Fibroblast of lung (primary cell): Measurements from ENCODE around the gene JAZF1. TPM values are rescaled to one million over a fixed set of nuclear protein-coding genes. Genes with fewer than 3 reads are reported as not detected.
A peak's percentile ranks its signal among the peaks of the same experiment; 100 is the strongest.

Source experiments
- DNase-seq, 2 donors: peaks; one replicate each; pipeline versions ENCODE4 v3.0.0 to v3.0.0-alpha.2; 2010; ENCODE audit warnings: low read depth in 2 of 2
- H2AFZ ChIP-seq: 2 replicates; pipeline ENCODE4 v1.5.1; 2012; ENCODE audit warnings: low read length, control low read depth, inconsistent platforms
- H3K27ac ChIP-seq: 2 replicates; pipeline ENCODE4 v1.5.1; 2011; ENCODE audit warnings: low read length, control low read depth; ENCODE audit not compliant: insufficient read depth
- H3K27me3 ChIP-seq: 2 replicates; pipeline ENCODE4 v1.5.1; 2011; ENCODE audit warnings: mild to moderate bottlenecking, low read length; ENCODE audit not compliant: control insufficient read depth, insufficient read depth
- H3K36me3 ChIP-seq: 2 replicates; pipeline ENCODE4 v1.5.1; 2011; ENCODE audit warnings: low read length; ENCODE audit not compliant: control insufficient read depth, insufficient read depth
- H3K4me1 ChIP-seq: 2 replicates; pipeline ENCODE4 v1.5.1; 2011; ENCODE audit warnings: low read length; ENCODE audit not compliant: control insufficient read depth, insufficient read depth; ENCODE audit errors: extremely low read depth
- H3K4me2 ChIP-seq: 2 replicates; pipeline ENCODE4 v1.5.1; 2011; ENCODE audit warnings: low read length, control low read depth; ENCODE audit not compliant: insufficient read depth; ENCODE audit errors: extremely low read depth
- H3K4me3 ChIP-seq, 4 experiments: fragments of 200-600 bp in 1 of 4; sonication (generic) in 1 of 4; replicated peaks in 1 of 4; 2 replicates each; pipeline ENCODE4 v1.5.1; 2011 to 2016; ENCODE audit warnings: low read length in 4 of 4, low read depth in 3 of 4, mild to moderate bottlenecking in 3 of 4, control low read depth in 2 of 4, inconsistent platforms in 1 of 4, mixed read lengths in 1 of 4; ENCODE audit not compliant: insufficient read depth in 1 of 4; ENCODE audit errors: control extremely low read depth in 1 of 4
- H3K79me2 ChIP-seq: 2 replicates; pipeline ENCODE4 v1.5.1; 2012; ENCODE audit warnings: mild to moderate bottlenecking, low read length, inconsistent platforms; ENCODE audit not compliant: control insufficient read depth, insufficient read depth
- H3K9ac ChIP-seq: 2 replicates; pipeline ENCODE4 v1.5.1; 2011; ENCODE audit warnings: mild to moderate bottlenecking, low read length, control low read depth; ENCODE audit not compliant: insufficient read depth
- H3K9me3 ChIP-seq: 2 replicates; pipeline ENCODE4 v1.5.1; 2012; ENCODE audit warnings: low read depth, low read length; ENCODE audit not compliant: control insufficient read depth, insufficient read depth
- H4K20me1 ChIP-seq: 2 replicates; pipeline ENCODE4 v1.5.1; 2011; ENCODE audit warnings: low read length; ENCODE audit not compliant: control insufficient read depth, insufficient read depth; ENCODE audit errors: extremely low read depth
- EZH2 ChIP-seq: IDR thresholded peaks from 2 replicates; pipeline ENCODE4 v1.5.1; 2012; ENCODE audit warnings: low read length, control low read depth, mild to moderate bottlenecking; ENCODE audit errors: missing control alignments
- polyA plus RNA-seq, 2 donors: library from polyadenylated mRNA; depleted of rRNA in 1 of 2; stranded (reverse) in 1 of 2; unstranded in 1 of 2; fragments of >200 nt; gene quantifications; 2 replicates each; pipeline ENCODE4 v1.2.1, GENCODE V29; 2011 to 2012; ENCODE audit warnings: missing spikeins in 1 of 2
- total RNA-seq: library from RNA; depleted of rRNA; stranded (reverse); fragments of >200 nt; gene quantifications from 2 replicates; pipeline ENCODE4 v1.2.1, GENCODE V29; 2014
- TF ChIP-seq, protein P1 (sequence below), 2 donors: IDR thresholded peaks in 1 of 2; conservative IDR thresholded peaks in 1 of 2; 1 replicate in 1 of 2; 2 replicates in 1 of 2; pipeline ENCODE4 v1.5.1; 2011 to 2012; ENCODE audit warnings: low read length in 2 of 2, control low read depth in 1 of 2, inconsistent platforms in 1 of 2, low read depth in 1 of 2, mild to moderate bottlenecking in 1 of 2

JAZF1 gene
- total and polyA plus RNA-seq, 2 donors (not counting 1 experiment from before 2014, with no cell fraction given) = 9.1 to 9.3 TPM

DNA sequence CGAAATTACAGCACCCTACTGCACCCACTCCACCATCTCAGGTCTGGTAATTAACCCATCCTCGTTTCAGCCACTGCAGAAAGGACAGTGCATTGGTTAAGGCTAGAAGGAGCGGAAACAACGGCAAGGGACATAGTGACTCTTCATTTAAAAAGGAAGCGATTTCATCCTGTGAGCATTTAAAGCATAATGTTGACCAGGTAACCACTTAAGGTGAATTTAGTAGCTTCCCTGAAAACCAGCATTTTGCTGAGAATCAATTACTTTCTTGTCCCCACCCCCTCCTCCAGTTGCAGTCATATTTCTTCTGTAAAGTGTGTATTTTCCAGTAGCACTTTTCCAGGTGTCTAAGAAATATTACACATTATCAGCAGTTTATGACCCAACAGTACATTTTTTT is 821 bp upstream of the JAZF1 start:
- peak overlapping the region in 1 of 4 experiments; percentile 62 for H3K4me3 ChIP-seq
- no peak overlapping the region for H3K4me2 ChIP-seq
- no peak for TF ChIP-seq EZH2
- TF ChIP-seq, protein P1, sequence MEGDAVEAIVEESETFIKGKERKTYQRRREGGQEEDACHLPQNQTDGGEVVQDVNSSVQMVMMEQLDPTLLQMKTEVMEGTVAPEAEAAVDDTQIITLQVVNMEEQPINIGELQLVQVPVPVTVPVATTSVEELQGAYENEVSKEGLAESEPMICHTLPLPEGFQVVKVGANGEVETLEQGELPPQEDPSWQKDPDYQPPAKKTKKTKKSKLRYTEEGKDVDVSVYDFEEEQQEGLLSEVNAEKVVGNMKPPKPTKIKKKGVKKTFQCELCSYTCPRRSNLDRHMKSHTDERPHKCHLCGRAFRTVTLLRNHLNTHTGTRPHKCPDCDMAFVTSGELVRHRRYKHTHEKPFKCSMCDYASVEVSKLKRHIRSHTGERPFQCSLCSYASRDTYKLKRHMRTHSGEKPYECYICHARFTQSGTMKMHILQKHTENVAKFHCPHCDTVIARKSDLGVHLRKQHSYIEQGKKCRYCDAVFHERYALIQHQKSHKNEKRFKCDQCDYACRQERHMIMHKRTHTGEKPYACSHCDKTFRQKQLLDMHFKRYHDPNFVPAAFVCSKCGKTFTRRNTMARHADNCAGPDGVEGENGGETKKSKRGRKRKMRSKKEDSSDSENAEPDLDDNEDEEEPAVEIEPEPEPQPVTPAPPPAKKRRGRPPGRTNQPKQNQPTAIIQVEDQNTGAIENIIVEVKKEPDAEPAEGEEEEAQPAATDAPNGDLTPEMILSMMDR (conservative IDR thresholded peaks at IDR 0.05 in 1 of 2, IDR thresholded peaks at IDR 0.05 in 1 of 2; ENCODE audit: low read depth in 1 of 2, low read length in 2 of 2) = no peak
- H4K20me1 ChIP-seq = no peaks in the 10 kb centered on the region
- H3K9ac ChIP-seq = no peak overlapping the region
- H3K27ac ChIP-seq = no peak overlapping the region
- peaks cover 10% of the 10 kb centered on the region for H3K79me2 ChIP-seq
- H3K36me3 ChIP-seq = no peaks in the 10 kb centered on the region
- H3K4me1 ChIP-seq = peaks cover 4% of the 10 kb centered on the region
- H3K9me3 ChIP-seq = no peaks in the 10 kb centered on the region
- no peak overlapping the region for H2AFZ ChIP-seq
- no peak for DNase-seq
- H3K27me3 ChIP-seq = no peaks in the 10 kb centered on the region

DNA sequence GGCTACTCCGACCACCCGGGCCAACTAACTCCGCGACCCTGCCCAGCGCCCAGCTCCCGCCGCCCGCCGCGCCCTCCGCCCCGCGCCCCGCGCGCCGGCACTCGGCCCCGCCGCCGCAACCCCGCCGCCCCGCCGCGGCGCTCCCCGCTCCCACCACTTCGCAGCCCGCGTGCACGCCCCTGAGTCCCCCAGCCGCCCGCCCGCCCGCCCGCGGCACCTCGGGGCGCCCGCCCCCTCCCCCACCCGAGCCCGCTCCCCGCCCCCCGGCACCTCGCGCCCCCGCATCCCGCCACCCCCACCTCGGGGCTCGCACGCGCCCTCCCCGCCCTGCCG is 598 bp downstream of the JAZF1 start:
- H2AFZ ChIP-seq = no peak overlapping the region

DNA sequence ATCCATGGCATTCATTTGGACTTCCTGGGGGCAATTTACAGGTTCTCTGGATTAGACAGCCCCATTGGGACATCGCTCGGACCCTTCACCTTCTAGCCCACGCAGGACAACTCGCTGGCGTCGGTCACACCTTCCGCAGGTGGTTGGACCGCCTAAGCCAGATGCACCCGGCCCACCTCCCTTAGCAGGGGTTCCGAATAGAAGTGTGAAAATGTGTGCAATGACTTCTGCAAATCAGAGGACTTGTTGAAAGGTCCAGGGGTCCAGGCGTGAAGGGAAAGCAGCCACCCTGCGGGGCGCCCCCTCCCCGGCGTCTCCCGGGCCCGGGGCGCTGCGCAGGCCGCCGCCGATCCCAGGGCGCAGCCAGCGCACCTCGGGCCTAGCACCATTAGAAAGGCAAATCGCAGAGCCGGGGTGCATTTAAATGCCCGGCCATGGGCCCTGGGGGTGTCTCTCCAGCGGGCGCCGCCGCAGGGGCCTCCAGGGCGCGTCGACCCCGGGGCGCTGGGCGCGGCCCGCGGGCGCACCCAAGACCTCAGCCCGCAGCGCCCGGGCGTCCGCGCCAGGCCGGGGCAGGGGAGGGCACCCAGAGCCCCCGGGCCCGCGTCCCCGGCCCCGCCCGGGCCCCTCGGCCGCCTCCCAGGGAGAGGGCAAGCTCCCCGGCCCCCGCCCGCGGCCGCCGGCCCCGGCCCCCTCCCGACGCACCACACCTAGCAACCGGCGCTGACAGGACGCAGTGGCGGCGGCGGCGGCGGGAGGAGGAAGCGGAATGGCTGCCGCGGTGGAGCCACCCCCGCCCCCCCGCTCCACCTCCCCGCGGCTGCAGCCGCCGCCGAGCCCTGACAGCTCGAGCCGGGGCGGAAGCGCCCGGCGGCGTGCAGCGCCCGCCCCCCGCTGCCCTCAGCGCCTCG is 1.2 kb downstream of the JAZF1 start:
- DNase-seq = peak; percentile 42 to 58

More for the DNA sequence above, 598 bp downstream of the JAZF1 start:
- no peak overlapping the region for H3K9ac ChIP-seq
- H3K9me3 ChIP-seq = no peaks in the 10 kb centered on the region
- no peaks in the 10 kb centered on the region for H3K36me3 ChIP-seq
- H3K4me2 ChIP-seq = no peak overlapping the region
- no peaks in the 10 kb centered on the region for H4K20me1 ChIP-seq
- no peak for TF ChIP-seq EZH2
- TF ChIP-seq, protein P1 (conservative IDR thresholded peaks at IDR 0.05 in 1 of 2, IDR thresholded peaks at IDR 0.05 in 1 of 2; ENCODE audit: low read depth in 1 of 2, low read length in 2 of 2) = no peak
- H3K4me1 ChIP-seq = peaks cover 7% of the 10 kb centered on the region
- H3K27ac ChIP-seq = no peak overlapping the region
- no peaks in the 10 kb centered on the region for H3K27me3 ChIP-seq
- DNase-seq = no peak
- peaks cover 18% of the 10 kb centered on the region for H3K79me2 ChIP-seq
- peak overlapping the region in 2 of 4 experiments; percentile 55 to 73 for H3K4me3 ChIP-seq

More for the DNA sequence above, 1.2 kb downstream of the JAZF1 start:
- H3K9me3 ChIP-seq = no peaks in the 10 kb centered on the region
- no peaks in the 10 kb centered on the region for H3K36me3 ChIP-seq
- peak overlapping the region; percentile 61 to 72 (median 70) for H3K4me3 ChIP-seq
- peak overlapping the region; percentile 94 for H3K4me2 ChIP-seq
- no peak for TF ChIP-seq EZH2
- TF ChIP-seq, protein P1 (conservative IDR thresholded peaks at IDR 0.05 in 1 of 2, IDR thresholded peaks at IDR 0.05 in 1 of 2; ENCODE audit: low read depth in 1 of 2, low read length in 2 of 2) = no peak
- peaks cover 7% of the 10 kb centered on the region for H3K4me1 ChIP-seq
- H3K79me2 ChIP-seq = peaks cover 18% of the 10 kb centered on the region
- H3K27me3 ChIP-seq = no peaks in the 10 kb centered on the region
- peak overlapping the region; percentile 19 for H2AFZ ChIP-seq
- peak overlapping the region; percentile 19 for H3K27ac ChIP-seq
- H3K9ac ChIP-seq = peak overlapping the region; percentile 64
- no peaks in the 10 kb centered on the region for H4K20me1 ChIP-seq
